NCI-H128 (cell line): ENCODE measurements around the gene TRIM63.

Experiments used
- DNase-seq: peaks from one replicate; lab custom pipeline; 2025; ENCODE audit not compliant: unreplicated experiment; lab: John Stamatoyannopoulos, UW

The TRIM63 gene

GRCh38 chr1:26035203-26035958, 32.0 kb downstream of the TRIM63 start:
- DNase-seq, result peak; percentile 95

- DNase-seq, result no peak
These were observed 32.8 kb downstream of the TRIM63 start for GRCh38 chr1:26034504-26035202.

GRCh38 chr1:26032656-26033357, 34.6 kb downstream of the TRIM63 start:
- no peak for DNase-seq

- DNase-seq, result no peak
These were observed 35.7 kb downstream of the TRIM63 start for GRCh38 chr1:26031611-26032220.

- DNase-seq, result no peak
These were observed 36.2 kb downstream of the TRIM63 start for GRCh38 chr1:26031196-26031595.

GRCh38 chr1:26029864-26030481, 37.5 kb downstream of the TRIM63 start:
- DNase-seq, result no peak

- DNase-seq, result no peak
These were observed 38.2 kb downstream of the TRIM63 start for GRCh38 chr1:26029054-26029863.

- no peak for DNase-seq
These were observed 38.9 kb downstream of the TRIM63 start for GRCh38 chr1:26028490-26028980.

- DNase-seq, result no peak
These were observed 39.5 kb downstream of the TRIM63 start for GRCh38 chr1:26027716-26028489.

- DNase-seq, result no peak
These were observed 41.9 kb downstream of the TRIM63 start for GRCh38 chr1:26025517-26025916.

GRCh38 chr1:26025060-26025459, 42.4 kb downstream of the TRIM63 start:
- DNase-seq, result no peak

GRCh38 chr1:26023826-26024225, 43.6 kb downstream of the TRIM63 start:
- no peak for DNase-seq

- DNase-seq, result no peak
These were observed 44.4 kb downstream of the TRIM63 start for GRCh38 chr1:26023009-26023408.

GRCh38 chr1:26022404-26022779, 45.0 kb downstream of the TRIM63 start:
- no peak for DNase-seq

GRCh38 chr1:26021647-26022403, 45.6 kb downstream of the TRIM63 start, which contains the start of gene EXTL1:
Gene EXTL1 (plus strand): TSS chr1:26021775. CDS start chr1:26022647, 872 bp downstream.
- no peak for DNase-seq

GRCh38 chr1:26020941-26021646, 46.3 kb downstream of the TRIM63 start:
- DNase-seq, result no peak

- no peak for DNase-seq
These were observed 47.1 kb downstream of the TRIM63 start for GRCh38 chr1:26020330-26020768.
